ENCODE results near the gene KDM4C.

DNA sequence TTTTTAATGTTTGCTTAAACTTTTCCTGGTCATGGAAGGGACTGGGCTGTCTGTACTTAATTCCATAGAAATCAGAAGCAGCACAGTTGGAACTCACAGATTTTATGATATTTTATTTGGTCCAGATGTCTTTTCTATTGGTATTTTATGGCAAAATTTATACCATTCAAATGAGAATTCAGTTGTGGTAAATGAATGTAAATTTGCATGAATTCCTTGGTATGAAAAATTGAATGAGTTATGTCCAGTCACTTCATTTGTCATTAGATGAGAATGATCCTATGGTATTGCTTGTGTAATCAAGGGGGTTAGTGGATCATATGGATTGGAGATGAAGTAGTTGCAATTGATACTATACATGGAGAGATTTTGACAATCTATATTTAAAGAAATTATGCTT lies 188.0 kb downstream of the KDM4C start:
- TF ChIP-seq CTCF (IDR thresholded peaks at IDR 0.05) (no peak), EZH2 (IDR thresholded peaks at IDR 0.05) (no peak)

Measured in neural progenitor cell (in vitro differentiated cells).